GM19035 (cell line): ENCODE results near the gene TBC1D1.

Experiments used
- ATAC-seq: cut with Tn5 transposase; IDR thresholded peaks from one replicate; pipeline ENCODE4 v1.9.1; 2021; ENCODE audit not compliant: unreplicated experiment

TBC1D1 gene

GRCh38 chr4:38119668-38120385 is 228.9 kb downstream of the TBC1D1 start:
- no peak for ATAC-seq

- no peak for ATAC-seq
Measured at GRCh38 chr4:38120772-38121171, 229.9 kb downstream of the TBC1D1 start.

- ATAC-seq, result no peak
Measured at GRCh38 chr4:38122060-38122459, 231.2 kb downstream of the TBC1D1 start.

GRCh38 chr4:38123555-38123954 is 232.7 kb downstream of the TBC1D1 start:
- no peak for ATAC-seq

- no peak for ATAC-seq
Measured at GRCh38 chr4:38124961-38125360, 234.1 kb downstream of the TBC1D1 start.

GRCh38 chr4:38125816-38126215 is 234.9 kb downstream of the TBC1D1 start:
- ATAC-seq, result no peak

- ATAC-seq, result peak; percentile 48
Measured at GRCh38 chr4:38128478-38129459, 237.9 kb downstream of the TBC1D1 start.

GRCh38 chr4:38129460-38130227 is 238.8 kb downstream of the TBC1D1 start:
- no peak for ATAC-seq

- ATAC-seq, result no peak
Measured at GRCh38 chr4:38130884-38131283, 240.0 kb downstream of the TBC1D1 start.

GRCh38 chr4:38131371-38132091 is 240.6 kb downstream of the TBC1D1 start:
- peak; percentile 30 for ATAC-seq

GRCh38 chr4:38132107-38132673 is 241.3 kb downstream of the TBC1D1 start:
- peak; percentile 69 for ATAC-seq

GRCh38 chr4:38132843-38133662 is 242.2 kb downstream of the TBC1D1 start:
- no peak for ATAC-seq

- no peak for ATAC-seq
Measured at GRCh38 chr4:38133711-38134480, 243.0 kb downstream of the TBC1D1 start.

GRCh38 chr4:38135201-38135600 is 244.3 kb downstream of the TBC1D1 start:
- ATAC-seq, result no peak

- no peak for ATAC-seq
Measured at GRCh38 chr4:38136604-38137003, 245.7 kb downstream of the TBC1D1 start.

GRCh38 chr4:38137080-38137479 is 246.2 kb downstream of the TBC1D1 start:
- ATAC-seq, result no peak

- ATAC-seq, result no peak
Measured at GRCh38 chr4:38138363-38138762, 247.5 kb downstream of the TBC1D1 start.

- ATAC-seq, result no peak
Measured at GRCh38 chr4:38139187-38139586, 248.3 kb downstream of the TBC1D1 start.
